HepG2 (cell line): Measurements from ENCODE around the gene DLL4. TPM values are rescaled to one million over a fixed set of nuclear protein-coding genes. Genes with fewer than 3 reads are reported as not detected.

ENCODE experiments used
- FLYWCH1 ChIP-seq: sonication (generic); formaldehyde crosslinking; IDR thresholded peaks from 2 replicates; pipeline ENCODE4 v1.8.1; 2023; ENCODE audit warnings: mild to moderate bottlenecking, missing genetic modification reagents
- FOXA3 ChIP-seq: IDR thresholded peaks from 2 replicates; pipeline ENCODE4 v1.6.1; 2016; ENCODE audit warnings: missing genetic modification reagents, missing compliant biosample characterization
- FOXK1 ChIP-seq: sonication (generic); formaldehyde crosslinking; IDR thresholded peaks from 2 replicates; pipeline ENCODE4 v1.4.0; 2020; ENCODE audit warnings: low read depth, missing genetic modification reagents, borderline replicate concordance
- FOXP1 ChIP-seq, 2 experiments: fragments of 450-650 bp in 1 of 2; IDR thresholded peaks; 2 replicates each; pipeline ENCODE4 v1.6.1; 2017 to 2018; ENCODE audit warnings: antibody characterized with exemption in 1 of 2
- GFI1 ChIP-seq: sonication (generic); formaldehyde crosslinking; IDR thresholded peaks from 2 replicates; pipeline ENCODE4 v1.5.0; 2020; ENCODE audit warnings: missing genetic modification reagents, mild to moderate bottlenecking, borderline replicate concordance
- MBD4 ChIP-seq: IDR thresholded peaks from 2 replicates; pipeline ENCODE4 v1.6.1; 2012; ENCODE audit warnings: low read length, inconsistent platforms, borderline replicate concordance
- MEIS1 ChIP-seq: sonication (generic); formaldehyde crosslinking; IDR thresholded peaks from 2 replicates; pipeline ENCODE4 v1.9.0; 2021; ENCODE audit warnings: mild to moderate bottlenecking, missing genetic modification reagents, moderate library complexity, borderline replicate concordance
- MYNN ChIP-seq: sonication (generic); formaldehyde crosslinking; IDR thresholded peaks from 2 replicates; pipeline ENCODE4 v1.4.0; 2020; ENCODE audit warnings: mild to moderate bottlenecking, low read depth, missing genetic modification reagents
- ONECUT2 ChIP-seq: sonication (generic); formaldehyde crosslinking; IDR thresholded peaks from 2 replicates; pipeline ENCODE4 v1.4.0; 2020; ENCODE audit warnings: missing genetic modification reagents
- PAXIP1 ChIP-seq: sonication (generic); formaldehyde crosslinking; conservative IDR thresholded peaks from 2 replicates; pipeline ENCODE4 v1.4.0; 2020; ENCODE audit warnings: mild to moderate bottlenecking, missing genetic modification reagents, moderate library complexity
- PLRG1 ChIP-seq: fragments of 450-650 bp; conservative IDR thresholded peaks from 2 replicates; pipeline ENCODE4 v1.6.1; 2016
- POLR2A ChIP-seq, 2 experiments: IDR thresholded peaks; 2 replicates each; pipeline ENCODE4 v1.6.1; 2011; ENCODE audit warnings: low read depth in 2 of 2, low read length in 2 of 2, mild to moderate bottlenecking in 1 of 2, moderate library complexity in 1 of 2; ENCODE audit not compliant: insufficient read depth in 1 of 2
- RXRB ChIP-seq: IDR thresholded peaks from 2 replicates; pipeline ENCODE4 v1.6.1; 2016; ENCODE audit warnings: borderline replicate concordance, missing genetic modification reagents, missing compliant biosample characterization
- SALL2 ChIP-seq: sonication (generic); formaldehyde crosslinking; IDR thresholded peaks from 2 replicates; pipeline ENCODE4 v1.8.1; 2023; ENCODE audit warnings: mild to moderate bottlenecking, missing genetic modification reagents, inconsistent platforms
- TARDBP ChIP-seq: sonication (generic); formaldehyde crosslinking; IDR thresholded peaks from 2 replicates; pipeline ENCODE4 v1.8.0; 2022; ENCODE audit warnings: mild to moderate bottlenecking, missing genetic modification reagents
- ZBTB21 ChIP-seq: sonication (generic); formaldehyde crosslinking; IDR thresholded peaks from 2 replicates; pipeline ENCODE4 v1.4.0; 2020; ENCODE audit warnings: missing genetic modification reagents
- ZNF142 ChIP-seq: sonication (generic); formaldehyde crosslinking; IDR thresholded peaks from 2 replicates; pipeline ENCODE4 v1.4.0; 2020; ENCODE audit warnings: missing genetic modification reagents
- ZNF18 ChIP-seq: sonication (generic); formaldehyde crosslinking; IDR thresholded peaks from 2 replicates; pipeline ENCODE4 v1.8.0; 2022; ENCODE audit warnings: mild to moderate bottlenecking, missing genetic modification reagents; ENCODE audit not compliant: insufficient replicate concordance
- ZNF251 ChIP-seq: sonication (generic); formaldehyde crosslinking; IDR thresholded peaks from 2 replicates; pipeline ENCODE4 v1.9.0; 2021; ENCODE audit warnings: mild to moderate bottlenecking, missing genetic modification reagents
- ZNF543 ChIP-seq: sonication (generic); formaldehyde crosslinking; IDR thresholded peaks from 2 replicates; pipeline ENCODE4 v1.4.0; 2020; ENCODE audit warnings: mild to moderate bottlenecking, missing genetic modification reagents
- polyA plus RNA-seq, 8 experiments: library from polyadenylated mRNA; depleted of rRNA in 3 of 8; stranded (reverse) in 7 of 8; unstranded in 1 of 8; fragments of >200 nt; fragmentation: Illumina TruSeq in 4 of 8; extraction: Trizol in 4 of 8; gene quantifications; 2 replicates each; pipeline versions ENCODE4 v1.2.1 to v1.2.3, GENCODE V29; 2011 to 2016; ENCODE audit warnings: low read depth in 4 of 8, missing spikeins in 1 of 8, mixed read lengths in 1 of 8; ENCODE audit not compliant: insufficient read depth in 1 of 8
- total RNA-seq, 5 experiments: library from RNA; depleted of rRNA; stranded (reverse); fragments of >200 nt; fragmentation: Illumina TruSeq; extraction: Trizol; gene quantifications; 2 replicates each; pipeline ENCODE4 v1.2.3, GENCODE V29; 2016; ENCODE audit warnings: low read depth in 1 of 5

Gene DLL4
- total and polyA plus RNA-seq, 2 of the 13 experiments (the other 11 are each of a cell fraction or from before 2014, with no cell fraction given), result 0.20 to 0.25 TPM

- TF ChIP-seq FLYWCH1 (CRISPR knock-in tag), result no peak
- no peak for TF ChIP-seq FOXK1
- no peak for TF ChIP-seq RXRB (CRISPR knock-in tag)
- no peak for TF ChIP-seq POLR2A (IDR thresholded peaks at IDR 0.05; ENCODE audit: insufficient read depth in 1 of 2, low read depth in 2 of 2, low read length in 2 of 2)
- TF ChIP-seq ZNF142 (CRISPR knock-in tag), result no peak
- peak; percentile 63 for TF ChIP-seq PAXIP1 (CRISPR knock-in tag)
- no peak for TF ChIP-seq ZNF251
- TF ChIP-seq MYNN (CRISPR knock-in tag), result no peak
- TF ChIP-seq ZNF543 (CRISPR knock-in tag), result no peak
- TF ChIP-seq ZBTB21 (CRISPR knock-in tag), result no peak
- TF ChIP-seq FOXA3, result peak; percentile 47; the same call in 1 of the 2 replicates
- TF ChIP-seq MEIS1 (CRISPR knock-in tag), result no peak
- no peak for TF ChIP-seq TARDBP
- no peak for TF ChIP-seq PLRG1
- TF ChIP-seq ONECUT2, result no peak
- TF ChIP-seq FOXP1 (IDR thresholded peaks at IDR 0.05), result no peak
- peak; percentile 45 for TF ChIP-seq FOXP1 (CRISPR knock-in tag; IDR thresholded peaks at IDR 0.05)
- TF ChIP-seq GFI1, result peak; percentile 27; the same call in 1 of the 2 replicates
- TF ChIP-seq ZNF18, result no peak
- TF ChIP-seq SALL2 (CRISPR knock-in tag), result no peak
- TF ChIP-seq MBD4, result no peak
Measured at GRCh38 chr15:40932649-40933516, 3.7 kb downstream of the DLL4 start (continued).
